GM21360 (cell line): ENCODE results near the gene CFAP43.

Experiments
- ATAC-seq: cut with Tn5 transposase; IDR thresholded peaks from one replicate; pipeline ENCODE4 v1.9.1; 2021; ENCODE audit warnings: mild to moderate bottlenecking, moderate library complexity; ENCODE audit not compliant: unreplicated experiment

Gene CFAP43, protein sequence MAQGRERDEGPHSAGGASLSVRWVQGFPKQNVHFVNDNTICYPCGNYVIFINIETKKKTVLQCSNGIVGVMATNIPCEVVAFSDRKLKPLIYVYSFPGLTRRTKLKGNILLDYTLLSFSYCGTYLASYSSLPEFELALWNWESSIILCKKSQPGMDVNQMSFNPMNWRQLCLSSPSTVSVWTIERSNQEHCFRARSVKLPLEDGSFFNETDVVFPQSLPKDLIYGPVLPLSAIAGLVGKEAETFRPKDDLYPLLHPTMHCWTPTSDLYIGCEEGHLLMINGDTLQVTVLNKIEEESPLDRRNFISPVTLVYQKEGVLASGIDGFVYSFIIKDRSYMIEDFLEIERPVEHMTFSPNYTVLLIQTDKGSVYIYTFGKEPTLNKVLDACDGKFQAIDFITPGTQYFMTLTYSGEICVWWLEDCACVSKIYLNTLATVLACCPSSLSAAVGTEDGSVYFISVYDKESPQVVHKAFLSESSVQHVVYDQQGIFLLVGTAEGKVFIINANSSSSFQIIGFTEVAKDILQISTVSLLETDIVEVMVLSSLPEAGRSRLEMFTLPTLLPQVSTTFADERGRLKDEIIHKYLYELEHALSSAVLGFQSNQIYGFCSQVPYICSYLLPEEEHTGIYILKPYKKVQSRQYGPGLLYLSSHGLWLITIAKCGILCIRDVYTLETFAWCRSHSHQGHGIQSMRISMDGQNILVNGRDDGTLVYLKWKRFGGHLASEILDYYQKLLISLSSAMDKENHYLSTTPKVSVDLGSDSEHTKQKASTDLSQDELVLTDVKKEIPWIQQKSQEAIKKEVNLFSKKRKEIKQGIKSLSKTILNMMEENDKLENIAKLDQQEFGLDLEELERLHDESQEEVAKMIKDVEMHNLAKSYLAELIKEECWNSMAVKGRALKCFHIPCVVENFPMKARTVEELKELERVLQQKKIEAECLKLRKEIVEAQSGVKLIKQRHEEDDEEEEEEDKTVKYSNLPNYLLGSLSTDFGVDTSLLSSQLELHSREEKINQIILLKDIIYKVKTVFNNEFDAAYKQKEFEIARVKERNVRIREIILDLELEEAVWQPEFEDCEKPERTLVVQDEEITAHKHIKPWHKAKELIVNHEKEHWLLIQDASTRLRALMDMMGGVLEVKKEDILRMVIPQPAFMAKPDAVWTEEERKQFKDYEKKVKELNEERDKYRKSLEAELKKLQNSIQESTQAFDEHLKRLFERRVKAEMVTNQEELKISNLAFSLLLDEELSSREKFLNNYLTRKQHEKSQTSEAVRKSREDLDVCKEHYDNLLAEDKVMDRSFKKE (N-terminal part only)

DNA sequence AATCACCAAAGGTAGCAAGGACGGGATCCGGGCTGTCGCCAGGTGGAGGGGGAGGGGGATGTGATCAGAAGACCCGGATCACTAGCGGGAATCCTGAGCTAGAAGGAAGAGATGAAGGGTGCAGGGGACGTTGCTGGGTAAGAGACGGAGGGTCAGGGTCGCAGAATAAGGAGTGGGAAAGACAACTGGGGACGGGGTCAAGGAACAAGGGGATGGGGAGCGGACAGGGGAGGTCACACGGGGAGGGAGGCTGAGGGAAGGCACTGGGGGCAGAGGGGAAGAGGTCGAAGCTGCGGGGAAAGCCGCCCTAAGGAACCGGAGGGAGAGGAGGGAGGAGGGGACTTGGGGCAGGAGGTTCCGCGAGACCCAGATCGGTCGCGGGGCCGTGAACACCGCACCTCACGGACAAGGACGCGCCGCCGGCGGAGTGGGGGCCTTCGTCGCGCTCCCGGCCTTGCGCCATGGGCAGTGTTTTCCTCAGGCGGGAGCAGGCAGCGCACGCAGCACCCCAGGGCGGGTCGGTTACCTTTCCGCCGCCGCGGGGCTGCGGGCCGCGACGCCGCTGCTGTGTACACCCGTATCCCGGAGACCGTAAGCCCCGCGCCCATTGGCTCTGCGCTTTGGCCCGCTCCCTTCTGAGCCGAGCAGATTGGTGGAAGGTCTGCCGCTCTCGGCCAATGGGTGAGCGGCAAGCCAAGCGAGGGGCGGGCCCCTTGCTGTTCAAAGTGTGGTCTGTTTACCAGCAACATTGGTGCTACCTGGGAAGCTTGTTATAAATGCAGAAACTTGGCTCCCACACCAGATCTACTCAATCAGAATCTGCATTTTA, at the start of gene CFAP43:
Gene CFAP43 (minus strand): TSS at position 581 of the 829 bp plus-strand sequence. CDS start 118 bp downstream, at position 463.
- ATAC-seq, result peak; percentile 100

DNA sequence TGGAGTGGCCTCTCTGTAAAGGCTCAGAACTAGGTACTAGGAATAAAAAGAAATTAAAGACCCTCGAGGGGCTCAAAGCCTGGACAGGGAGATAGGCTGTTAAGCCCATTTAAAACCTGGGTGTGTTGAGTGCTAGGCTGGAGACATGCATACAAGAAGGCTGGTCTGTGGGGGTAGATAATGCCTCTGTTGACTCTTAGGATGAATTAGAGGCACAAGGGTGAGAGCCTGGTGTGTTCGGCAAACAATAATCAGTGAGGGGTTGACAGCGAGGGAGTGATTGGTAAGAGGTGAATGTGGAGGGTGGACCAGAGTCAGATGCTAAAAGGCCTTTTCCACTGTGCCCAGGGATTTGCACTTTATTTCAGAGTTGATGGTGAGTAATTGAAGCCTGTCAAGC, 49.5 kb upstream of the CFAP43 start:
- ATAC-seq, result no peak

DNA sequence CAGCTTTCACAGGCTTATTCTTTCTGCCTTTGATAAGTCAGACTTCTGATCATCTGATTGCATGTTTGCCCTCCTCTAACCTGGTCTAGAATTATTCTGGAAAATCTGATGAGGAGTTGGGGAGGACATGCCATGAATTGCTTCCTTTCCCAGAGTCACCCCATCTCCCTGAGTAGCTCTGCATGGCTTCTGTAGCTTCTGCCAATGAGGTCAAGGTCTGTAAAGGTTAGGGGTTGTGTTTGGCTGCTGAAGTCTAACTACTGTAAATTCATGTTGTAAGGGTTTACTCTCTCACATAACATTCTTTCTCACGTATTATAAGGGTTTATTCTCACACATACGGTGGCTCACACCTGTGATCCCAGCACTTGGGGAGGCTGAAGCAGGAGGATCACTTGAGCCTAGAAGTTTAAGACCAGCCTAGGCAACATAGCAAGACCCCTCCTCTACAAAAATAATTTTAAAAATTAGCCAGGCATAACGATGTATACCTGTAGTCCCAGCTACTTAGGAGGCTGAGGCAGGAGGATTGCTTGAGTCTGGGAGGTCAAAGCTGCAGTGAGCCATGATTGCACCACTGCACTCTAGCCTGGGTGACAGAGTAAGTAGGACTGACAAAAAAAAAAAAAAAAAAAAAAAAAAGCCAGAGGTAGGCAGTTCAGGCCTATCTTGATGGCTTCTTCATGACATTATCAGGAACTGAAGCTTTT, 47.5 kb upstream of the CFAP43 start:
- ATAC-seq, result no peak

DNA sequence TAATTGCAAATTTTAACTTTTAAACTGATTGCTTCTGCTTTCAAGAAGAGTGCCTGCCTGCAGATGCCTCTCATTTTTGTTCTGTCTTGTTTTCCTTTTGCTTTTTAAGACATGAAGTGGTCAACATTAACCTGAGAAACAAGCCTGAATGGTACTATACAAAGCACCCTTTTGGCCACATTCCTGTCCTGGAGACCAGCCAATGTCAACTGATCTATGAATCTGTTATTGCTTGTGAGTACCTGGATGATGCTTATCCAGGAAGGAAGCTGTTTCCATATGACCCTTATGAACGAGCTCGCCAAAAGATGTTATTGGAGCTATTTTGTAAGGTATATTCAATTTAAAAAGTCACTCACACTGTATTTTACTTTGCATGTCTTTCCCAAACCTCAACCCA, 45.6 kb upstream of the CFAP43 start:
- ATAC-seq, result no peak

DNA sequence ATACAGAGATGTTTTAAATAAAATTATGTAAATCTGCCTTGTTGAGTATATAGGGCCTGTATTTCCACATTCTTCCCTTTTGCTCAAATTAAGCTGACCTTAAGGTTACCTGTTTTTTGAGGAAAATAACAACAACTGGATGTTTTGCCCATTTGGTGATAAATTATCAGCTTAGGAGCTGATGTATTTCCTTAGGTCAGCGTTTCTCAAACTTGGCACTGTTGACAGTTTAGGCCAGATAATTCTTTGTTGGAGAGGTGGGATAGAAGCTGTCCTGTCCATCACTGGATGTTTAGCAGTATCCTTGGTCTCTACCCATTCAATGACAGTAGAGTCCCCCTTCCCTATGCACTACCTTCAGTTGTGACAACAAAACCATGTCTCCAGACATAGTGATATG, 44.0 kb upstream of the CFAP43 start:
- no peak for ATAC-seq

DNA sequence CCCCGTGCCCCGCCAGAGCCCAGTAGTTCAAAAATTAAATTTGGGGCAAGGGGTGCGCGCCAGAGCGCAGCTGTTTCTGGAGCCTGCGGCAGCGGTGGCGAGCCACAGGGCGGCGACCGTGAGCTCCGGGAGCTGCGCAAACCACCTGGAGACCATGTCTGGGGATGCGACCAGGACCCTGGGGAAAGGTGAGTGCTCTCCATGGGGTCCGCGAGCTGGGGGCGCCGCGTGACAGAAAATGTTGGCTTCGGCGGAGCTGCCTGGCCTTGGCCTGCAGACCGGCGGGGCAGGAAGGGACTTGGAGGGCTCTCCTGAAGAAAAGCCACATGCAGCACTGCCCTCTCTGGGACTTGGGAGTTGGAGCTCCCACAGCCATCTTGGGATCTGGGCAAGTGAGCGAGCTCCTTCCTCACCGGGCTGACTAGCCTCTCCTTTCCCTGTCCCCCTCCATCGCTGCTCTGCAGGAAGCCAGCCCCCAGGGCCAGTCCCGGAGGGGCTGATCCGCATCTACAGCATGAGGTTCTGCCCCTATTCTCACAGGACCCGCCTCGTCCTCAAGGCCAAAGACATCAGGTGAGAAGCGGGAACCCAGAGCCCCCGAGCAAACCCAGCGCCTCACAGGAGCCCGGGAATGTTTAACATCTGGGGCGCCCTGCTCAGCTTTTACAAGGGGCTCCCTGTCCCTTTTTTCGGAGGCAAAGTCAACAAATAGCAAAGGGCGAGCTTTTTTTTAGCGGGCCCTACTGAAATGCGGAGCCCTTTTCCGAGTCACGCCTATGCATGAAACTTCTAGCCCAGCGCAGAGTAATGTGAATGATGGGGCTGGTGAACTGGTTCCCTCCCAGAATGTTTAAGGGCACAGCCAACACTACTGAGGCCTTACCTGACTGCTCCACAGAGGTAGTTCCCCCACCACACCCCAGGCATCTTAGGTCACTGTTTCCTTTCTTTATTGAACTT, 42.9 kb upstream of the CFAP43 start:
- ATAC-seq, result peak; percentile 82

DNA sequence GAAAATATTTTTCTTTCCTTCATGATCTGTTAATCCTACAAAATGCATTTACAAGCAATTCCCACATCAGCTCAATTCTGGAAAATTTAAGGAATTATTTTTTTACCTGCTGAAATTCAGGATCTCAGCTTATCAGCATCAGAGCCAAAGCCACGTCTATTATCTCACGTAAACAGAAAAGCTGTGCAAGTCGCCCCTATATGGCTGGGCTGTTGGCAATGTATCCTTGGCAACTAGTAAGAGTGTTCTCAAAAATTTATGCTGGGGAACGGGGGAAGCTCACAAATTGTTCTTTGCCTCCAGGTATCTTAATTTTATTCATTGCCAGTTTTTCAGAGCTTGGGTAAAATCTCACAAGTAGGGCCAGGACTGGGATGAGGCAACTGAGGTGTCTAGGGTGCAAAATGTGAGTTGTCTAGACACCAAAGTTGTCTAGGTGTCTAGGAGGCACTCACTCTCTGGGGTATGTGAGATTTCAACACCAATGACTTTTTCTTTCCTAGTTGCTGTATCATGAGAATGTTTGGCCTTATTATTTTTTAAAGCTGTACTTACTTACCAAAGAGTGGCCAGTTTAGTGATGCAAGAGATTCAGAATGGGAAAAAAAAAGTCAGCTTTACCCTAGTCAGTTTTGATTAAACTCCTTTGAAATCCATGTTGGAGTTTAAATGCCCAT, 41.9 kb upstream of the CFAP43 start:
- no peak for ATAC-seq

DNA sequence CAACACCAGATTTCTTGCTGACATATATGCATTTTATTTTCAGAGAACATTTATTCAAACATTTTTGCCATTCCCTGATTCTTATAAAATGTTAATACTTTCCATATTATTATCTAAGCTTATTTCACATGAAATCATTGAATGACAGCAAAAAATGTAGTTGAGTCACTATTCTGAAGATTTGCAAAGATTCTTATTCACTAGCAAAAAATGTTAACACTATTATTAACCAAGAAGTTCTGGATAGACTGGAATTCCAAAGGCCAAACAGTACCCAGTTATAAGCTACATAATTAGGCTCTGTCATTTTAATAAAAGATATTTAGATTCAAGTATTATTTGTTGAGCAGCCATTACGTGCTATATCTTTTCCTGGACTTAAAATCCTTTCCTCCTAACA, 41.1 kb upstream of the CFAP43 start:
- no peak for ATAC-seq

DNA sequence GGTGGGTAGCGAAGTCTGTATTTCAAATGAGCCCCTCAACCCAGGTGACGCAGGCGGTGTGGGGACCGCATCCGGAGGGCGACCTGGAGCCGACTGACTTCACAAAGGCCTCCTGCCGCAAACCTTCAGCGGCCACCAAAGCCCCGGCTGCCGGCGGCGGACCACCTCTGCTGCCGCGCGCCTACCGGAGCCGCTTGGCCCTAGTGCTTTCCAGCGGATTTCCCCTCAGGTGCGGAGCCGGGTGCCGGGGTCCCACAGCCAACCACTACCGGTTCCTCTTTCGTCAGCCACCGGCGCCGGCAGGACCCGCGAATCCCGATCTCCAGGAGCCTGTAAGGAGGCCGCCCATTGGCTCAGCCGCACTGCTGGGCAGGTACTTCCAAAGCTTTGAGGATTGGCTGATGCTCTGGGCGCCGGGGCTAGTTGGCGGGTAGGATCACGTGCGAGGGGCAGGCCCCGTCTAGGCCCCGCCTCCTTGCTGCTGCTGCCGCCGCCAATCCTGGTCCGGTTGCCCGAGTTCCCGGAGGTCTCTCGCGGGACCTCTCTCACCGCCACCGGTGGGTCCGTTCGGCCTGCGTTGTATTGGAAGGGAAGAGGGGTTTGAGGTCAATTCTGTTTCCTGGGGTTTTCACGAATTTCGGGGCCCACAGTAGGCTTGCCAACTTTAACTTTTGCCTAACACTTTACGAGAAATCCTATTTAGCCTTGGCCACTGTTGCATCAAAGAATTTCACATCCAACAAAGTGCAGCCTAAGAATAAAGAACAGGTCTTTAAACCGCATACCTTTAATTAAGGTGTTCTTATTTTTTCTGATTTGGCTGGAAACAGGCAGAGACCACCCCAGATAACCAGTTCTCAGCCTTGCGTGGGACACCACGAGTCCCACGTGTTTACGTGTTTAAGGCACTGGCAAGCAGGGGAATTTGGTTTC, 36.8 kb upstream of the CFAP43 start, which contains the start of gene GSTO2:
Gene GSTO2 (plus strand): TSS at position 472 of the 933 bp plus-strand sequence. CDS start 5,732 bp downstream, outside the sequence.
- peak; percentile 99 for ATAC-seq

DNA sequence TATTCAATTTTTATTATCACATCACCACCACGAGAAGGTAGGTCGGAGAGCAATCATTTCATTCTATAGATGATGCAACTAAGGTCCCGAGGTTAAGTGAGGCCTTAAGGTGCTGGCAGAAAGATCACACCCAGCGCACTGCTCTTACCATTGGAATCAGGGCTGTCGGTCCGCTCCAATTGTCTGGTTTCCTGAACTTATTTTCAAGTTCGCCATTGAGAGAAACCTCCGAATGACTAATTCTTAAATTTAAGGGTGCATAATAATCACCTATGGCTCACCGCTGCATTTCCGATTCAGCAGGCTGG, 36.2 kb upstream of the CFAP43 start:
- no peak for ATAC-seq

DNA sequence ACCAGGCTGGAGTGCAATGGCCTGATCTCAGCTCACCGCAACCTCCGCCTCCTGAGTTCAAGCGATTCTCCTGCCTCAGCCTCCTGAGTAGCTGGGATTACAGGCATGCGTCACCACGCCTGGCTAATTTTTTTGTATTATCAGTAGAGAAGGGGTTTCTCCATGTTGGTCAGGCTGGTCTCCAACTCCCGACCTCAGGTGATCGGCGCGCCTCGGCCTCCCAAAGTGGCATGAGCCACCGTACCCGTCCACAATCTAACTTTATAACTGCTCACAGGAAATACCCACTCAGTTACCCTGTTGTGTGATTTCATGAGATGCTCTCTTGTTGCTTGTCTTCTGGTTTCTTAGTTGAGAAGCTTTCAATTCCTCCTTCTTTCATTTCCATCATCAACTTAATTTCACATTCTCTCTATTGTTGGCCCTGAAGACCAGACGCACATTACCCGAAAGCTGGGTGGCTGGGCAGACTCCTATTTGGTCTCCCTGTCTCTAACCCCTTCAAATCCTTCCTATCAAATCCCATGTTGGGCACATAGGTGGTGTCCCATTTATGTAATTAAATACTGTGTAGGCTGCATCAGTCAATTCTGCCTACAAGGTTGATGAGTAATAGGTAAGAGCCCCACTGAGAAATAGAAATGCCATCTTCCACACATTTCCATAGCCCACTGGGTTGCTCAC, 35.7 kb upstream of the CFAP43 start:
- no peak for ATAC-seq

DNA sequence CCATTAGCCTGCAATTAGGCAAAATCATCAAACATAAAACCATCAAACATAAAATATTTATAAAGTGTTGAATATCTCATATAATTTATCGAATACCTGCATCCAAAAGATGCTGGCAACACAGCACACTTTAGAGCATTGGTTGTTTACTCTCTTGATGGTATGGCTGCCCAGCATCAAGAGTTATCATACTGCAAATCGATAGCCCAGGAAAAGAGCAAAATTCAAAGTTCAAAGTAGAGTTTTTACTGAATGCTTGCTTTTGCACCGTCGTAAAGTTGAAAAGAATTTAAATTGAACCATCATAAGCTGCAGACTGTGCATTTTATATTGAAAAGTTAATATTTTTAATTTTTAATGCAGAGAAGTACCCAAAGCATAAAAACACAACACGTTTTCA, 32.6 kb upstream of the CFAP43 start:
- no peak for ATAC-seq

DNA sequence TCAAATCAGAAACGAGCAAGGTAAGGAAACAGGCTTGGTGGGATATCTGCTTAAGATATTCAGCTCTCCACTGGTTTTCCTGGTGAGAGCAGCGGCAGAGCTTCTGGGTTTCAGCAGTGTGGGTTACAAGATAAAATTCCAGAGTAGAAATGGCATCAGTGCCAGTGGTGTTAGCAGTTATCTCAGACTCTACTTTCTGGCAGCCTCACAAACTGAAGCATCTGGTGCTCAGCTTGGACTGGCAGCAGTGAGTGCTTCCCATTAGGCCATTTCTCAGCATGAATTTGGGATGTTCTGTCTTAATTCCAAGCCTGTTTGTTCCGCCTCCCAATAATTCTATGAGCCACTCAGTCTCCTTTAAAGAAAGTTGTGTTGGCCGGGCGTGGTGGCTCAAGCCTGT, 29.9 kb upstream of the CFAP43 start:
- ATAC-seq, result no peak

DNA sequence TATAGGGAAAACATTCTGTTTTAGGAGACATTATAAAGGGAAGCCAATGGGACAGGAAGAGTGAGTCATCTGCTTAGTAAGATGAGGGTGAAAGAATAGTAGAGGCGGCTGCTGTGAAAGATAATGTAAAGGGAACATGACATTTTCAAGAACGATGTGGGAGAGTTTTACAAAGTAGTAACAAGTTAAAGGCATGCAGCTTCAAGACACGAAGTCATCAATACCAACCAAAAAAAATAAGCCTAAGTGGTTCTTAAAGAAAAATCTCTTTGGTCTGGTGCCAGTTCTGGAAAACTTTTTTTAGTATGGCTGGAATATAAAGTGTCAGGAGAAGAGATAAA, 28.6 kb upstream of the CFAP43 start:
- no peak for ATAC-seq

DNA sequence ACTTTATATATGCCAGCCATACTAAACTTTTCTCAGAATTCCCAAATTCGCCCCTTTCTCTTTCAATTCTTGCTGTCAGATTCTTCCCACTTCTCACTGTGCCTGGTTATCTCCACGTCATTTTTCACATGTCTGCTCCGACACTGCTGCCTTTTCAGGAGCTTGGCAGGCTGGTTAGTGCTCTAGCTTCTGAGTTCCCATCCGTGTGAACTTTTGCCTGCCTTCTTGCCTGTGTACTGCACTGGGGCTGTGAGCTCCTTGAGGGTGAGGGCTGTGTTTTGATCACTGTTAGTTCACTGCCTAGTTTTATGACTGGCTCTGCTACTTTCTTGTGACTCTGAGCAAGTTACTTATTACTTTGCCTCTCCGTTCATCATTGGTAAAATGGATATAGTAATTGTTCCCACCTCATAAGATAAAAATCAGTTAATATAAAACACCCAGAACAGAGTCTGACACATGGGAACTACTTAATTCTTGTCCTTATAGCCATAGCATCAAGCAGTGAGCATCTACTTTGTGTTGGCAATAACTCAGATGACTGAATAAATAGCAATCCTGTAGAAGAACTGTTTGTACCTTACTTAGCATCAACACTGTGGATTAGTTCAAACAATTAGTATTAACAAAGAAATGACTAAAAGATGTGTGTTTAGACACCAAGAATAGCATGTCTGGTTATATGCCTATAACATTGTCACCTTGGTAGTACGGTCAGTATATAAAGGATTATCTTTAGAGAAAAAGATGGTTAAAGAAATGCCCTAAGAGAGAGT, 28.0 kb upstream of the CFAP43 start:
- no peak for ATAC-seq

DNA sequence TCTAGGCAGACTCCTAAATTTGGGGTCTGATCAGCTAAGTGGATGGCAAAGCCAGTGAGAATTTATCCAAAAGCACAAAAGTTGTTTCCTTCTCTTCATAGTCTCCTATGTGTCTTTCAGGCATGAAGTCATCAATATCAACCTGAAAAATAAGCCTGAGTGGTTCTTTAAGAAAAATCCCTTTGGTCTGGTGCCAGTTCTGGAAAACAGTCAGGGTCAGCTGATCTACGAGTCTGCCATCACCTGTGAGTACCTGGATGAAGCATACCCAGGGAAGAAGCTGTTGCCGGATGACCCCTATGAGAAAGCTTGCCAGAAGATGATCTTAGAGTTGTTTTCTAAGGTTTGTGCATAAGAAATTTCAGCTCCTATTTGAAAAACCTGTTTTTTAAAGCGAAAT, 27.3 kb upstream of the CFAP43 start:
- ATAC-seq, result no peak
